Ovary (tissue), 10 donors: ENCODE measurements around the gene SMARCB1. TPM values are rescaled to one million over a fixed set of nuclear protein-coding genes. Genes with fewer than 3 reads are reported as not detected.

Experiments used
- DNase-seq, 5 donors: peaks; one replicate each; pipeline ENCODE4 v3.0.0-alpha.2; 2019 to 2020
- H3K27ac ChIP-seq, 2 donors: fragments of 200-600 bp; one replicate each; pipeline versions ENCODE4 v1.5.1 to v1.8.0; 2019 to 2022
- H3K27me3 ChIP-seq: fragments of 200-600 bp; one replicate; pipeline ENCODE4 v1.8.0; 2022
- H3K36me3 ChIP-seq: fragments of 200-600 bp; sonication (generic); one replicate; pipeline ENCODE4 v1.5.1; 2019
- H3K4me1 ChIP-seq: one replicate; pipeline ENCODE4 v1.8.1; 2013; ENCODE audit warnings: mild to moderate bottlenecking, moderate library complexity; ENCODE audit not compliant: insufficient read depth
- H3K4me3 ChIP-seq: fragments of 200-600 bp; sonication (generic); one replicate; pipeline ENCODE4 v1.5.1; 2017
- H3K9me3 ChIP-seq, 2 donors: fragments of 200-600 bp in 1 of 2; sonication (generic) in 1 of 2; one replicate each; pipeline versions ENCODE4 v1.5.1 to v1.8.1; 2013 to 2019; ENCODE audit warnings: mild to moderate bottlenecking in 1 of 2, moderate library complexity in 1 of 2
- EP300 ChIP-seq: sonication (generic); formaldehyde crosslinking; IDR thresholded peaks from one replicate; pipeline ENCODE4 v1.6.1; 2017; ENCODE audit warnings: antibody characterized with exemption
- POLR2A ChIP-seq: fragments of 450-650 bp; IDR thresholded peaks from one replicate; pipeline ENCODE4 v1.6.1; 2017; ENCODE audit warnings: antibody characterized with exemption, mild to moderate bottlenecking, moderate library complexity
- WGBS, 3 donors: extraction: QIAGEN DNeasy Blood & Tissue Kit in 1 of 3; methylation state at CpG; one replicate each; pipeline versions ENCODE4 v1.1.5 to v1.1.7; 2013 to 2017; 5-methylcytosine and 5-hydroxymethylcytosine counted together
- intact Hi-C, 4 donors: fragments of 100-400 bp; cut with DNase I; formaldehyde crosslinking; loops; one replicate each; pipeline versions ENCODE4 v1.11.0 to v1.15.1; 2022 to 2023
- long read RNA-seq, 3 donors: library from polyadenylated mRNA in 2 of 3; unstranded in 2 of 3; transcript quantifications; one replicate each; pipeline ENCODE4 v2.0.0 and lab custom pipeline, GENCODE V29; 2021 to 2026
- polyA plus RNA-seq, 2 donors: library from polyadenylated mRNA; stranded (reverse); fragments of 200-250 nt in 1 of 2; fragments of 350-450 nt in 1 of 2; fragmentation: Illumina TruSeq in 1 of 2; extraction: RNeasy Lipid Tissue Mini Kit (QIAGEN cat#74804) in 1 of 2; gene quantifications; one replicate each; pipeline ENCODE4 v1.2.3, GENCODE V29; 2013 to 2014
- total RNA-seq, 7 donors: library from RNA; depleted of rRNA in 2 of 7; stranded (reverse); fragments of >200 nt in 2 of 7; fragmentation: NEBNext Ultra II Directional in 3 of 7; extraction: Animal tissue kit (Norgen Biotek cat#: 25700) in 3 of 7; gene quantifications; one replicate each; pipeline versions ENCODE4 v1.1.0 to v1.2.4, GENCODE V29; 2016 to 2023
- TF ChIP-seq, protein P1 (sequence below), 3 donors: fragments of 450-650 bp in 2 of 3; fragments of 200-600 bp in 1 of 3; IDR thresholded peaks; one replicate each; pipeline versions ENCODE4 v1.5.1 to v1.8.0; 2016 to 2022; ENCODE audit warnings: antibody characterized with exemption in 3 of 3, mild to moderate bottlenecking in 1 of 3
- donor health status: DM: no; HTN: no; CAD: no; lungs with moderate emphysema.
- donor health status: DM: no; HTN: no; CAD: no.
- donor health status: Bipolar disorder and iron deficiency.
- donor health status: DM: yes; HTN: yes; CAD: no.
- donor health status: DM: no; HTN: no; CAD: no.
- donor health status: DM: yes; HTN: yes; CAD: no.

SMARCB1 gene
- 100 to 1,000 TPM in 1 of 7 donors, 10 to 100 TPM in 6; 47.1 to 107 (median 87.3) TPM for total RNA-seq
- 10 to 100 TPM; 75.4 to 87.0 TPM for polyA plus RNA-seq
- long read RNA-seq, donor 1, full-length matches to known transcripts: 922 of 955 reads
- long read RNA-seq, donor 1, partial matches to known transcripts: 6 of 955 reads
- long read RNA-seq, donor 1, other reads (novel, unspliced or antisense): 27 of 955 reads
- long read RNA-seq, donor 2, full-length matches to known transcripts: 84 of 200 reads
- long read RNA-seq, donor 2, partial matches to known transcripts: 93 of 200 reads
- long read RNA-seq, donor 2, other reads (novel, unspliced or antisense): 23 of 200 reads
- long read RNA-seq, donor 3, full-length matches to known transcripts: 294 of 311 reads
- long read RNA-seq, donor 3, partial matches to known transcripts: 5 of 311 reads
- long read RNA-seq, donor 3, other reads (novel, unspliced or antisense): 12 of 311 reads

DNA sequence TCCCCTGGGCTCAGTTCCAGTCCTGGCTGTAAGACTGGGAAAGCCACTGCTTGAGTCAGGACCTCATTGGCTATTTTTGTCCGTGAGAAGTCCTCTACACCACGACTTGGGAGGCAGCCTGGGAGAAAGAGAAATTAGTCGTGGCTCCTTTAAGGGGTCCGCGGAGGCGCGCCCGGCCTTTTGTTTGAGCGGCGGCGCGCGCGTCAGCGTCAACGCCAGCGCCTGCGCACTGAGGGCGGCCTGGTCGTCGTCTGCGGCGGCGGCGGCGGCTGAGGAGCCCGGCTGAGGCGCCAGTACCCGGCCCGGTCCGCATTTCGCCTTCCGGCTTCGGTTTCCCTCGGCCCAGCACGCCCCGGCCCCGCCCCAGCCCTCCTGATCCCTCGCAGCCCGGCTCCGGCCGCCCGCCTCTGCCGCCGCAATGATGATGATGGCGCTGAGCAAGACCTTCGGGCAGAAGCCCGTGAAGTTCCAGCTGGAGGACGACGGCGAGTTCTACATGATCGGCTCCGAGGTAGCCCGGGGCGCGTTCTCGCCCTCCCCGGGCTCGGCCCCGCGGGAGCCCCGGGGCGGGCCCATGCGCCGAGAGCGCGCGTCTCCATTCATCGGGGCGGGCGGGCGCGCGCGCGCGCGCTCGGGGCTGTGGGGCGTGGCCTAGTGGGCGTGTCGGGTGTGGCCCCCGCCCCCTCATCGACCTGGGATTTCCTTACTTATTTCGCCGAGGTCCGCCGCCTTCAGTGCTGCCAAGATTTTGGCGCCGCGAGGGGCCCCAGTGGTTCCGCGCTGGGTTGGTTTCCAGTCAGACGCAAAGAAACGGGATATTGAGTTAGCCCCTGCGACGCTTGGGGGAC, at the start of gene SMARCB1:
SMARCB1 (plus strand) TSS at position 215 of the 848 bp plus-strand sequence; CDS start at position 419, 204 bp downstream.
- H3K9me3 ChIP-seq: no peaks in the 10 kb centered on the region
- TF ChIP-seq POLR2A (peak; percentile 82), EP300 (no peak)
- TF ChIP-seq, protein P1, sequence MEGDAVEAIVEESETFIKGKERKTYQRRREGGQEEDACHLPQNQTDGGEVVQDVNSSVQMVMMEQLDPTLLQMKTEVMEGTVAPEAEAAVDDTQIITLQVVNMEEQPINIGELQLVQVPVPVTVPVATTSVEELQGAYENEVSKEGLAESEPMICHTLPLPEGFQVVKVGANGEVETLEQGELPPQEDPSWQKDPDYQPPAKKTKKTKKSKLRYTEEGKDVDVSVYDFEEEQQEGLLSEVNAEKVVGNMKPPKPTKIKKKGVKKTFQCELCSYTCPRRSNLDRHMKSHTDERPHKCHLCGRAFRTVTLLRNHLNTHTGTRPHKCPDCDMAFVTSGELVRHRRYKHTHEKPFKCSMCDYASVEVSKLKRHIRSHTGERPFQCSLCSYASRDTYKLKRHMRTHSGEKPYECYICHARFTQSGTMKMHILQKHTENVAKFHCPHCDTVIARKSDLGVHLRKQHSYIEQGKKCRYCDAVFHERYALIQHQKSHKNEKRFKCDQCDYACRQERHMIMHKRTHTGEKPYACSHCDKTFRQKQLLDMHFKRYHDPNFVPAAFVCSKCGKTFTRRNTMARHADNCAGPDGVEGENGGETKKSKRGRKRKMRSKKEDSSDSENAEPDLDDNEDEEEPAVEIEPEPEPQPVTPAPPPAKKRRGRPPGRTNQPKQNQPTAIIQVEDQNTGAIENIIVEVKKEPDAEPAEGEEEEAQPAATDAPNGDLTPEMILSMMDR (IDR thresholded peaks at IDR 0.05): no peak
- intact Hi-C loops: no loop called here
- peak; percentile 88 to 94 (median 90) for DNase-seq
- peak within 1 kb of the TSS; percentile 100 for H3K4me3 ChIP-seq
- H3K36me3 ChIP-seq: no peaks in the 10 kb centered on the region
- peak within 1 kb of the TSS; percentile 98 to 100 for H3K27ac ChIP-seq
- peaks cover 33% of the 10 kb centered on the region for H3K4me1 ChIP-seq
- 0 to 1% (median 0%) methylated on average over 56 to 97 of the region's 97 CpGs for WGBS, 3 donors
- H3K27me3 ChIP-seq: no peaks in the 10 kb centered on the region

DNA sequence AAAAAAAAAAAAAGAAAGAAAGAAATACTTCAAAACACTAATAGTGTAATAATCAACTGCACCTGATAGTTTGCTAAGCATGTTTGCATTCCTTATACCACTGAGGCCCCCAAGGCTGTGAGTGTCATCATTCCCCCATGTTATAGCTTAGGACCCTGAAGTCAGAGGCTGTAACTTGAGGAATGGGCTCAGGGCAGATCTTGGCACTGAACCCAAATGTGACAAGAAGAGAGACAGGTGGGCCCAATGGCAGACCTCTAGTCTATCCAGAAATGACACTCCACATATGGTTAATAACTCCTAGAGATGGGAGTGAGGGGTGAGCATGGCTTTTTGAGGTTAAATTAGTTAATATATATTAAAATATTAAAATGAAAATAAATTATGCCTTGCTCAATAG, 49.1 kb upstream of the SMARCB1 start:
- DNase-seq: no peak
- Histone ChIP-seq H3K27me3 (no peaks in the 10 kb centered on the region), H3K4me3 (no peak overlapping the region), H3K27ac (no peak overlapping the region), H3K4me1 (peaks cover 4% of the 10 kb centered on the region), H3K9me3 (no peaks in the 10 kb centered on the region), H3K36me3 (no peaks in the 10 kb centered on the region)
- intact Hi-C loops: no loop called here
- TF ChIP-seq, protein P1 (IDR thresholded peaks at IDR 0.05): no peak
- no peak for TF ChIP-seq EP300
- TF ChIP-seq POLR2A: no peak

DNA sequence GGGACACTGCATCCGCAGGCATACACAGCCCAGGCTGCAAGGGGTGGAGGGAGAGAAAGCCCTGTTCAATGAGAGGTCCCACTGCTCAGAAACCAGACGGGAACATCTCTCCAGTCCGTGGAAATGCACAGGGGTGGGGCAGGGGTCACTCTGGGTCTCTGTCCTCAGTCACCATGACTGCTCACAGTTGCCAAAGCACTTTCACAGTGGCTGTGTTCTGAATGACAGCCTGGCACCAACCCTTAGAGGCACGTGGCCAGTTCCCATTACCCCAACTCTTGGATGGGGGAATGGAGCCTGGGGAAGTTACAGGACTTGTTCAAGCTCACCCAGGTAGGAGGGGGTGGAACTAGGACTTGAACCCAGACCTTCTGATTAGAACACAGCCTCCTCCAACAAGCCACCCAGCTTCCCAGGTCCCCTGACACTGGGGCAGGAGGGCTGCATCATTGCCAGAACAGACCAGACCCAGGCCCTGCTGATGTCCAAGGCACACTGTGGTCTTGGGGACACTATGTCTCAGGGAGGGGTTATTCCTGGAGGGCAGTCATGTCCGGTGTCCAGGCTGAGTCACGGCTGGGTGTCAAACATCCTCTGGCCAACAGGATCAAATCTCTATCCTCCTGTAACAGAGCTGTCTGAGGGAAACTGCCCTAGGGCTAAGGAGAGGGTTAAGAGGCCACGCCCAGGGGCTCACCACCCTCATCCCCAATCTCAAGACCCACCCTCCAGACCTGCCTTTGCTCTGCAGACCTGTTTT, 44.1 kb upstream of the SMARCB1 start:
- peaks cover 11% of the 10 kb centered on the region for H3K4me1 ChIP-seq
- no peak for TF ChIP-seq EP300
- TF ChIP-seq, protein P1 (IDR thresholded peaks at IDR 0.05): no peak
- no peak for TF ChIP-seq POLR2A
- DNase-seq: no peak
- H3K27ac ChIP-seq: peak overlapping the region in 1 of 2 donors; percentile 67
- no peaks in the 10 kb centered on the region for H3K36me3 ChIP-seq
- WGBS, 3 donors: 37 to 51% (median 49%) methylated on average over 7 of the region's 7 CpGs
- no peak overlapping the region for H3K4me3 ChIP-seq
- H3K9me3 ChIP-seq: no peaks in the 10 kb centered on the region
- no peaks in the 10 kb centered on the region for H3K27me3 ChIP-seq
- intact Hi-C loops: no loop called here

DNA sequence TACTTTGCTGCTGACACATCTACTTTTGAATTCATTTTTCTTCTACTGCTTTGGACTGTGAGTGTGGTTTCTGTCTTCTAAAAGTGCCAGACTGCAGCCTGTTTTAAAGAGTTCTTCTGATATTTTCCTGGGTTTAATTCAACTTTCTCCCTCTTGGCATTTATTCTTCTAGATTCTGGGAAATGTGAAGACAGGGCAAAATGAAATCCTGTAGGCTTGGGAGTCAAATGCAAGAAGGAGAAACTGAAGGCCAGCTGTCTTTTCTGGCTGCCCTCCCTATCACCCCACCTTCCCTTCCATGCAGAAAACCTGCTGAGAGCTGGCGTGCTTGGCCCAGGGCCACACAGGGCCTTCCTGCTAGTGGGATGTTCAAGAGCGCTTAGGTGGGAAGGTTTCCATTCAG, 43.5 kb upstream of the SMARCB1 start:
- Histone ChIP-seq H3K27ac (peak overlapping the region in 1 of 2 donors; percentile 67), H3K4me1 (peaks cover 11% of the 10 kb centered on the region), H3K9me3 (no peaks in the 10 kb centered on the region), H3K4me3 (no peak overlapping the region), H3K36me3 (no peaks in the 10 kb centered on the region), H3K27me3 (no peaks in the 10 kb centered on the region)
- 11 to 37% (median 14%) methylated on average over 2 of the region's 2 CpGs for WGBS, 3 donors
- no peak for TF ChIP-seq EP300
- TF ChIP-seq, protein P1 (IDR thresholded peaks at IDR 0.05): no peak
- TF ChIP-seq POLR2A: no peak
- intact Hi-C loops: no loop called here
- peak; percentile 43 to 85 (median 76) for DNase-seq
